ENCODE measurements around the gene PCNA.

DNA sequence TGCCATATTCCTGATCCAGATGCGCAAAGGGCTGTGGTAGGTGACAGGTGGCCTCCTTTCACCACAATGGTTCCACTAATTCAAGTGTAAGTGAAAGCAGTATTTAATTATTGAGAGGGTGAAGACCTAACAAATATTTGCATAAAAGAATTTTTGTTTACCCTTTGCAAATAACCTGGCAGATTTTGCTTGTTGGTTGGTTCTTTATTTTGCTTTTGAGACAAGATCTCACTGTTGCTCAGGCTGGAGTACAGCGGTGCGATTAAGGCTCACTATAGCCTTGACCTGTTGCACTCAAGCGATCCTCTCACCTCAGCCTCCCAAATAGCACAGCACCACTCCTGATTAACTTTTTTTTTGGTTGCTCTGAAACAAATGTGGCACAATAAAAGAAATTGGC, 49.2 kb downstream of the PCNA start:
- TF ChIP-seq, protein P1, sequence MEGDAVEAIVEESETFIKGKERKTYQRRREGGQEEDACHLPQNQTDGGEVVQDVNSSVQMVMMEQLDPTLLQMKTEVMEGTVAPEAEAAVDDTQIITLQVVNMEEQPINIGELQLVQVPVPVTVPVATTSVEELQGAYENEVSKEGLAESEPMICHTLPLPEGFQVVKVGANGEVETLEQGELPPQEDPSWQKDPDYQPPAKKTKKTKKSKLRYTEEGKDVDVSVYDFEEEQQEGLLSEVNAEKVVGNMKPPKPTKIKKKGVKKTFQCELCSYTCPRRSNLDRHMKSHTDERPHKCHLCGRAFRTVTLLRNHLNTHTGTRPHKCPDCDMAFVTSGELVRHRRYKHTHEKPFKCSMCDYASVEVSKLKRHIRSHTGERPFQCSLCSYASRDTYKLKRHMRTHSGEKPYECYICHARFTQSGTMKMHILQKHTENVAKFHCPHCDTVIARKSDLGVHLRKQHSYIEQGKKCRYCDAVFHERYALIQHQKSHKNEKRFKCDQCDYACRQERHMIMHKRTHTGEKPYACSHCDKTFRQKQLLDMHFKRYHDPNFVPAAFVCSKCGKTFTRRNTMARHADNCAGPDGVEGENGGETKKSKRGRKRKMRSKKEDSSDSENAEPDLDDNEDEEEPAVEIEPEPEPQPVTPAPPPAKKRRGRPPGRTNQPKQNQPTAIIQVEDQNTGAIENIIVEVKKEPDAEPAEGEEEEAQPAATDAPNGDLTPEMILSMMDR (optimal IDR thresholded peaks at IDR 0.05 in 1 of 3, IDR thresholded peaks at IDR 0.05 in 1 of 3, conservative IDR thresholded peaks at IDR 0.05 in 1 of 3; ENCODE audit: extremely low read depth in 1 of 3, insufficient read depth in 2 of 3, low read length in 3 of 3) = no peak
- no peak for TF ChIP-seq EZH2 (IDR thresholded peaks at IDR 0.05; ENCODE audit: low read length)

Measured in keratinocyte (primary cell).